ENCODE measurements around the gene DDHD1.

- no peak for TF ChIP-seq HMGXB4 (CRISPR knock-in tag; IDR thresholded peaks at IDR 0.05; ENCODE audit: borderline replicate concordance)
- TF ChIP-seq POLR2AphosphoS2 (conservative IDR thresholded peaks at IDR 0.05; ENCODE audit: low read length), result no peak
- no peak for TF ChIP-seq CTCF (IDR thresholded peaks at IDR 0.05)
- TF ChIP-seq HDAC2 (IDR thresholded peaks at IDR 0.05), result no peak
- no peak for TF ChIP-seq KDM5A (IDR thresholded peaks at IDR 0.05)
- no peak for TF ChIP-seq RFX5 (IDR thresholded peaks at IDR 0.05)
- no peak for TF ChIP-seq USF2 (IDR thresholded peaks at IDR 0.05)
These were observed 21.8 kb upstream of the DDHD1 start for GRCh38 chr14:53174918-53175317.

All from A549 (cell line).